PC-9 (cell line): ENCODE measurements around the gene SNRNP27. TPM values are rescaled to one million over a fixed set of nuclear protein-coding genes. Genes with fewer than 3 reads are reported as not detected.

Experiments used
- BruUV-seq: library from RNA; stranded (reverse); fragments of 400-500 nt; replicated peaks from 2 replicates; lab custom pipeline; 2021; lab: Mats Ljungman, UMichigan
- CTCF ChIA-PET: fragments of 300-600 bp; sonication (Branson Sonifier 250); formaldehyde crosslinking; loops from one replicate; lab custom pipeline; 2022; ENCODE audit warnings: antibody characterized with exemption; lab: Charles Lee
- POLR2A ChIA-PET: fragments of 300-600 bp; sonication (Branson Sonifier 250); formaldehyde crosslinking; loops from one replicate; lab custom pipeline; 2022; ENCODE audit warnings: antibody characterized with exemption; ENCODE audit not compliant: unreplicated experiment; lab: Charles Lee
- DNase-seq, 2 experiments: peaks; one replicate each; pipeline versions ENCODE4 v3.0.0 to v3.0.0-alpha.2; 2015 to 2022; ENCODE audit warnings: mixed read lengths in 1 of 2
- H2AFZ ChIP-seq: fragments of 200-600 bp; sonication (generic); 2 replicates; pipeline ENCODE4 v1.8.1; 2017; ENCODE audit warnings: antibody characterized with exemption
- H3F3A ChIP-seq: fragments of 200-600 bp; sonication (generic); 2 replicates; pipeline ENCODE4 v1.8.1; 2017; ENCODE audit warnings: antibody characterized with exemption, mild to moderate bottlenecking, low read depth; ENCODE audit not compliant: insufficient read depth
- H3K27ac ChIP-seq: fragments of 200-600 bp; sonication (generic); 2 replicates; pipeline ENCODE4 v1.6.1; 2016; ENCODE audit warnings: mixed run types
- H3K27me3 ChIP-seq: fragments of 200-600 bp; sonication (generic); 2 replicates; pipeline ENCODE4 v1.6.1; 2016; ENCODE audit warnings: low read depth, mixed run types; ENCODE audit not compliant: insufficient read depth
- H3K36me3 ChIP-seq: fragments of 200-600 bp; sonication (generic); 2 replicates; pipeline ENCODE4 v1.6.1; 2016; ENCODE audit warnings: low read depth, mixed run types
- H3K4me1 ChIP-seq: fragments of 200-600 bp; sonication (generic); replicated peaks from 2 replicates; pipeline ENCODE4 v1.6.1; 2016; ENCODE audit warnings: mixed run types; ENCODE audit not compliant: insufficient read depth
- H3K4me2 ChIP-seq: fragments of 200-600 bp; sonication (generic); 2 replicates; pipeline ENCODE4 v1.6.1; 2017; ENCODE audit warnings: mixed run types
- H3K4me3 ChIP-seq: fragments of 200-600 bp; sonication (generic); 2 replicates; pipeline ENCODE4 v1.6.1; 2016; ENCODE audit warnings: mixed run types
- H3K79me2 ChIP-seq: fragments of 200-600 bp; sonication (generic); 2 replicates; pipeline ENCODE4 v1.6.1; 2017; ENCODE audit warnings: low read depth, mixed run types
- H3K9me2 ChIP-seq: fragments of 200-600 bp; sonication (generic); 2 replicates; pipeline ENCODE4 v1.8.1; 2017; ENCODE audit warnings: mild to moderate bottlenecking; ENCODE audit not compliant: insufficient read depth
- H3K9me3 ChIP-seq: fragments of 200-600 bp; sonication (generic); 2 replicates; pipeline ENCODE4 v1.8.1; 2016; ENCODE audit warnings: low read depth; ENCODE audit not compliant: insufficient read depth
- H4K20me1 ChIP-seq: fragments of 200-600 bp; sonication (generic); 2 replicates; pipeline ENCODE4 v1.8.1; 2017; ENCODE audit not compliant: insufficient read depth
- EZH2 ChIP-seq: fragments of 200-600 bp; sonication (generic); IDR thresholded peaks from 2 replicates; pipeline ENCODE4 v1.8.0; 2017; ENCODE audit warnings: antibody characterized with exemption, low read depth
- intact Hi-C: fragments of 100-400 bp; cut with micrococcal nuclease; formaldehyde crosslinking; loops from one replicate; pipeline ENCODE4 v1.10.0; 2022; ENCODE audit not compliant: unreplicated experiment
- total RNA-seq: library from RNA; stranded (reverse); gene quantifications from 2 replicates; pipeline ENCODE4 v1.2.3, GENCODE V29; 2021
- TF ChIP-seq, protein P1 (sequence below): fragments of 200-600 bp; sonication (generic); conservative IDR thresholded peaks from 2 replicates; pipeline ENCODE4 v1.6.1; 2017; ENCODE audit warnings: mixed run types, antibody characterized with exemption, mild to moderate bottlenecking, moderate library complexity

SNRNP27 gene
- total RNA-seq, 1 experiment from 2014 or later: 29.9 TPM

- Histone ChIP-seq H3K9me3 (no peaks in the 10 kb centered on the region), H3F3A (peaks cover 40% of the 10 kb centered on the region), H3K4me2 (peak overlapping the region; percentile 87), H3K27ac (peak overlapping the region; percentile 80), H3K79me2 (peaks cover 65% of the 10 kb centered on the region), H3K4me1 (peaks cover 45% of the 10 kb centered on the region), H3K27me3 (no peaks in the 10 kb centered on the region), H4K20me1 (no peaks in the 10 kb centered on the region), H2AFZ (no peak overlapping the region), H3K36me3 (peaks cover 33% of the 10 kb centered on the region), H3K9me2 (no peaks in the 10 kb centered on the region), H3K4me3 (peak overlapping the region; percentile 72)
- BruUV-seq: no TSS peak
- no peak for TF ChIP-seq EZH2
- TF ChIP-seq, protein P1, sequence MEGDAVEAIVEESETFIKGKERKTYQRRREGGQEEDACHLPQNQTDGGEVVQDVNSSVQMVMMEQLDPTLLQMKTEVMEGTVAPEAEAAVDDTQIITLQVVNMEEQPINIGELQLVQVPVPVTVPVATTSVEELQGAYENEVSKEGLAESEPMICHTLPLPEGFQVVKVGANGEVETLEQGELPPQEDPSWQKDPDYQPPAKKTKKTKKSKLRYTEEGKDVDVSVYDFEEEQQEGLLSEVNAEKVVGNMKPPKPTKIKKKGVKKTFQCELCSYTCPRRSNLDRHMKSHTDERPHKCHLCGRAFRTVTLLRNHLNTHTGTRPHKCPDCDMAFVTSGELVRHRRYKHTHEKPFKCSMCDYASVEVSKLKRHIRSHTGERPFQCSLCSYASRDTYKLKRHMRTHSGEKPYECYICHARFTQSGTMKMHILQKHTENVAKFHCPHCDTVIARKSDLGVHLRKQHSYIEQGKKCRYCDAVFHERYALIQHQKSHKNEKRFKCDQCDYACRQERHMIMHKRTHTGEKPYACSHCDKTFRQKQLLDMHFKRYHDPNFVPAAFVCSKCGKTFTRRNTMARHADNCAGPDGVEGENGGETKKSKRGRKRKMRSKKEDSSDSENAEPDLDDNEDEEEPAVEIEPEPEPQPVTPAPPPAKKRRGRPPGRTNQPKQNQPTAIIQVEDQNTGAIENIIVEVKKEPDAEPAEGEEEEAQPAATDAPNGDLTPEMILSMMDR: no peak
- ChIA-PET CTCF (interaction anchor here (0.5 to 1.0 kb wide), 2 partner anchors 150 to 155 kb away, joined by 3 to 7 read pairs; no protein-coding TSS in a partner anchor), POLR2A (interaction anchor here (0.5 to 0.6 kb wide), 2 partner anchors 95 to 124 kb away, joined by 4 to 12 read pairs; no protein-coding TSS in a partner anchor)
- intact Hi-C loops: no loop called here
- no peak for DNase-seq
Measured at GRCh38 chr2:69916106-69916505, 22.4 kb downstream of the SNRNP27 start.

GRCh38 chr2:69917852-69918251 lies 24.1 kb downstream of the SNRNP27 start:
- peak overlapping the region; percentile 80 for H3K27ac ChIP-seq
- ChIA-PET POLR2A (no interaction called here), CTCF (no interaction called here)
- H3K4me2 ChIP-seq: peak overlapping the region; percentile 87
- no TSS peak for BruUV-seq
- H4K20me1 ChIP-seq: no peaks in the 10 kb centered on the region
- H3K9me2 ChIP-seq: no peaks in the 10 kb centered on the region
- H2AFZ ChIP-seq: no peak overlapping the region
- peaks cover 61% of the 10 kb centered on the region for H3K79me2 ChIP-seq
- DNase-seq: peak in 1 of 2 experiments; percentile 80
- no peaks in the 10 kb centered on the region for H3K27me3 ChIP-seq
- H3K9me3 ChIP-seq: no peaks in the 10 kb centered on the region
- intact Hi-C loops: no loop called here
- H3K4me3 ChIP-seq: peak overlapping the region; percentile 72
- TF ChIP-seq, protein P1: no peak
- no peak for TF ChIP-seq EZH2
- H3K36me3 ChIP-seq: peaks cover 42% of the 10 kb centered on the region
- peaks cover 25% of the 10 kb centered on the region; the same call in 1 of the 2 replicates for H3F3A ChIP-seq
- H3K4me1 ChIP-seq: peaks cover 37% of the 10 kb centered on the region

DNA sequence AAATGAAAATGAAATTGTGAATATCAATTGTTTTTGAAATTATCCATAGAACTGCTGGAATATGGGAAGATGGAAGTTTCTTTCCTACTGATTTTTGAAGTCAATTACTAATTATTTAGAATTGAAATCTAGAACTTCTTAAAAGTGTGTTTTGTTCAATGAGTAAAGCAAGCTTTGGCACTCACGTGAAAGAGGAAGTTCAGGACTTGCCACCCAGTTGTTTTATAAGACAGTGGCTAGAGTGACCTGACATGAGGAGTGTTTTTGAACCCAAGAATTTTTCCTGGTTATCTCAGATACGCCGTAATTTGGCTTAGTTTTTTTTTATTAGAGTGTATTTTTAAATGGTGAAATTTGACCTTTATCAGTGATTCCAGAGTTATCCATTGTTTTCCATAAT lies 24.6 kb downstream of the SNRNP27 start:
- ChIA-PET POLR2A (no interaction called here), CTCF (no interaction called here)
- BruUV-seq: no TSS peak
- peaks cover 20% of the 10 kb centered on the region; the same call in 1 of the 2 replicates for H3F3A ChIP-seq
- no peak overlapping the region for H2AFZ ChIP-seq
- no peak for TF ChIP-seq EZH2
- TF ChIP-seq, protein P1: no peak
- peaks cover 56% of the 10 kb centered on the region for H3K79me2 ChIP-seq
- peak overlapping the region; percentile 35 for H3K4me3 ChIP-seq
- H3K27ac ChIP-seq: peak overlapping the region; percentile 80
- intact Hi-C loops: no loop called here
- H3K4me1 ChIP-seq: peaks cover 32% of the 10 kb centered on the region
- H3K9me3 ChIP-seq: no peaks in the 10 kb centered on the region
- no peaks in the 10 kb centered on the region for H3K9me2 ChIP-seq
- H3K27me3 ChIP-seq: no peaks in the 10 kb centered on the region
- no peak for DNase-seq
- H3K36me3 ChIP-seq: peaks cover 42% of the 10 kb centered on the region
- H3K4me2 ChIP-seq: peak overlapping the region; percentile 87
- H4K20me1 ChIP-seq: no peaks in the 10 kb centered on the region
